HEK293T (cell line): ENCODE results near the gene BCAR3.

Source experiments
- ARNT ChIP-seq: fragments of 450-650 bp; IDR thresholded peaks from 2 replicates; pipeline ENCODE4 v1.6.1; 2017; ENCODE audit warnings: mild to moderate bottlenecking
- BHLHE40 ChIP-seq: fragments of 450-650 bp; IDR thresholded peaks from 2 replicates; pipeline ENCODE4 v1.6.1; 2016; ENCODE audit warnings: mild to moderate bottlenecking, moderate library complexity, borderline replicate concordance
- ELF4 ChIP-seq: fragments of 450-650 bp; IDR thresholded peaks from 2 replicates; pipeline ENCODE4 v1.6.1; 2017; ENCODE audit warnings: antibody characterized with exemption
- FOXA1 ChIP-seq: fragments of 450-650 bp; IDR thresholded peaks from 2 replicates; pipeline ENCODE4 v1.6.1; 2016; ENCODE audit warnings: mild to moderate bottlenecking
- FOXK2 ChIP-seq: fragments of 450-650 bp; IDR thresholded peaks from 2 replicates; pipeline ENCODE4 v1.6.1; 2016; ENCODE audit warnings: mild to moderate bottlenecking
- FOXM1 ChIP-seq: fragments of 450-650 bp; IDR thresholded peaks from 2 replicates; pipeline ENCODE4 v1.6.1; 2017; ENCODE audit warnings: mild to moderate bottlenecking, borderline replicate concordance
- NFRKB ChIP-seq: fragments of 450-650 bp; IDR thresholded peaks from 2 replicates; pipeline ENCODE4 v1.6.1; 2016; ENCODE audit warnings: mild to moderate bottlenecking, moderate library complexity
- SP1 ChIP-seq: fragments of 450-650 bp; IDR thresholded peaks from 2 replicates; pipeline ENCODE4 v1.6.1; 2017
- SUZ12 ChIP-seq: fragments of 450-650 bp; IDR thresholded peaks from 2 replicates; pipeline ENCODE4 v1.6.1; 2016; ENCODE audit warnings: mild to moderate bottlenecking
- TARDBP ChIP-seq: fragments of 450-650 bp; IDR thresholded peaks from 2 replicates; pipeline ENCODE4 v1.6.1; 2016
- ZNF384 ChIP-seq: fragments of 450-650 bp; IDR thresholded peaks from 2 replicates; pipeline ENCODE4 v1.6.1; 2016

DNA sequence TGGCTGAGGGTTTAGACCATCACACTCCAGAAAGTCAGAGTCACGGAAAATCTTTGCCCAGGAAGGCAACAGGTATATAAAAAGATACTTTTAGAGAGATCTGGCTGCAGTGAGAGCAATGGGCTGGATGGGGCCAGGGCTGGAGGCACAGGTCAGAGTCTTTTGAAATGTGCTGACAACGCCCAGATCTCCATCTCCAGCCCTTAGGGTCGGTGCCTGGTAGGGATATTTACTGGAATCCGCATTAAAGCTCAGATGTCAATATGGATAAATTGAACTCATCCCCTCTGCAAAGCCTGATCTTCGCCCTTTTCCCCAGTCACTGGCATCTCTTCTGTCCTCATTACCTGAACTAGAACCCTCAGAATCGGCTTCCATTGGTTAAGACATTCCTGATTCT, 82.2 kb downstream of the BCAR3 start:
- no peak for TF ChIP-seq FOXM1
- no peak for TF ChIP-seq ELF4
- TF ChIP-seq BHLHE40 = no peak
- TF ChIP-seq ZNF384 = no peak
- no peak for TF ChIP-seq ARNT
- no peak for TF ChIP-seq SP1
- TF ChIP-seq TARDBP = no peak
- no peak for TF ChIP-seq SUZ12
- TF ChIP-seq NFRKB = no peak
- TF ChIP-seq FOXK2 = no peak
- TF ChIP-seq FOXA1 = no peak
